Activated CD8-positive, alpha-beta memory T cell treated with anti-CD3 and anti-CD28 coated beads for 1 hour (primary cell): ENCODE measurements around the gene KCNK16.

Experiments used
- DNase-seq, 2 donors: peaks; one replicate each; pipeline ENCODE4 v3.0.0-alpha.2; 2020; ENCODE audit warnings: low read depth in 1 of 2; ENCODE audit errors: extremely low read depth in 1 of 2

The KCNK16 gene

DNA sequence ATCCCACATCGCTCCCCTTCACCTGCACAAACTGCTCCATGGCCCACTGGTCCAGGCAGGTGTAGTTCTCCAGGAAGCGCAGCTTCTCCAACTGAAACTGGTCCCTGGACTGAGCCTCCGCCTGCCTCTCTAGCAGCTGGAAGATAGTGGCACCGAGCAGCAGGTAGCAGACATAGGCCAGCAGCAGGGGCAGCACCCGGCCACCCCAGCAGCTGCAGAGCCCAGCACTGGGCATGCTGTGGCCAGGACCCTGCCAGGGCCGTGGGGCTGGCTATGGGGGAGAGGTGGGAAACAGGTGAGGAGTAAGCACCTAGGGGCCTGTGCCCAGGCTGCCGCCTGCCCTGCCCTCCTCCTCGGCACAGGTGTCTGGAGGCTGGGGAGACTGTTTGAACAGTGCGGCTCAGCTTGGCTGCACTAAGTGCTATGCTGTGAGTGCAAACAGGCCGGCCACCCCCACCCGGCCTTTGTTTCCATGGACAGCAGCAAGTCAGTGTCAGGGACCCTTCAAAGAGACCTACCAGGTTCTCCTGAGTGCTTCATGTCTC is at the start of gene KCNK16:
KCNK16 (minus strand) TSS at position 397 of the 545 bp plus-strand sequence; CDS start at position 235, 162 bp downstream.
- DNase-seq: no peak

DNA sequence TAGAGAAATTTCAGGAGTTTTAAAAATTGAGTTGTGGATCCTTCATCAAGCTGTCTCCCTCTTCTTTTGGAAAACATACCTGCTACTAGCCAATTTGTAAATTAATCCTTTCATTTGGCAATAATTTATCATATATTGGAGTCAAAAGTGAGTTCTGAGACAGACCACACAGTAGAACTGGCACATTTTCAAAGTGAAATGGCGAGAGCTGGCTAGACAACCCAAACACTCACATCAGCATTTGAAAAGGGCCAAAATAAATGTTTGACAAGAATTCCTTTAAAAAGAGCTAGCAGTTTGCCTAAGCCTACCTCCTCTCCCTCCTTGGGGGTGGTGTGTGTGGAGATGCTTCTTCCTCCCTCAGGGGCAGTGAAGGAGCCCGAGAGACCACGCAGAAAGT is 47.9 kb upstream of the KCNK16 start:
- DNase-seq: no peak

DNA sequence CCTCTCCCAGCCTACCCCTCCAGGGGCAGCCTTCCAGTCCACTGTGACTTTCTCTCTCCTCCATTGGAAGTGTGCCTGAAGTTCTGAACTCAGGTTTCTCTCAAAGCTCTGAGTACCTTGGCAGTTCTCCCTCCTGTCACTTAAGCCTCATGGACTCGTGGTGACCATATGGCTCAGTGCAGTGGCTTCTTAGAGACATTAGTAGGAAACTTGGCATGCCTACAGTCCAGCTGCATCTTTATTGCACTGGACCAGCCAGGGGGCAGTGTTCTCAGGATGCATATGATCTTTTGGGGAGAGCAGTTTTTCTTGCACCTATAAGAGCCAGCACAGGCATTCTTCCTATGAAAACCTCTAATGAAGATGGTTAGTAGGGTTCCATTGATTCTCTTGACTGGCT is 47.5 kb upstream of the KCNK16 start:
- DNase-seq: no peak

DNA sequence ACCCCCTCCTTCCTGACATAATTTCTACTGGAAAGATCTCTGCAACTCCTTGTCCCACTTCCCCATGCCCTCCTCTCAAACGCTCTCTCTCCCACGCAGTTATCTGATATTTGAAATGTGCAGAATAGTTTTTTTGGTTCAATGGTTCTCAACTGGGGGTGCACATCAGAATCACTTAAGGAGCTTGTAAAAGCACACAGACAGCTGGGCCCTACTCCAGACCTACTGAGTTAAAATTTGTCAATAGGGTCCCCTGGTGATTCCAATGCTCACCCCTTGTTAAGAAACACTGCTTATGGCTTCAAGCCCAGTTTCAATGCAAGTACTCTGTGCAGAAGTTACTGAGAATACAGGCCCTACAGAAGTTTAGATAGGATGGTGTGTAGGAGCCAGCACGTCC is 45.2 kb upstream of the KCNK16 start:
- no peak for DNase-seq

DNA sequence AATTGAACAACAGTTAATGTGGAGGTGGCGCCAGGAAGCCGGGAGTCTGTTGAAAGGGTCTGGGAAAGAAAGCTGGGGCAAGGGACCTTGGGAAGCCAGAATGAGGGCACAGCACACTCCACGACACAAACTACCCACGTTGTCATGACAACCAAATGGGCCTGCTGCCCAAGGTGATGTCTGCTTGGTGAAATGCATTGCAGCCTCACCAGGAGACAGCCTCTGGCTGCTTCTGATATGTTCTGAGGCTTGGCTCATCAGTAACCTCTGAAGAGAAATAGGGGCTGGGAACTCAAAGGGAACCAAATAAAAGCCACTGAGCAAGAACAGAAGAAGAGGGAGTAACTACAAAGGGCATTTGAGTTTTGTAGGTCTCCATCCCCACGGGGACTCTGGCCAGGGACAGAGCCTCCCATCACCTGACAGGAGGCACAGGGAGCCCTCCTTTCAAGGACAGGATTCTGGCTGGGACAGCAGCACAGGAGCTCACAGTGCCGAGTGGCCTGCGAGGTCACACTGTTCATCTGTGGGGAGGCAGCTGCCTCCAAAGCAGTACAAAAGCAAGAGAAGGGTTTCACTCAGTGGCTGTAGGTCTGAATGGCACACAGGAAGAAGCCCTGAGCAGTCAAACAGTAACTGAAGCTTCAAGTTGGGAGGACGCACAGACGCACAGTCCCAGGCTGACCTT is 44.6 kb upstream of the KCNK16 start:
- no peak for DNase-seq

DNA sequence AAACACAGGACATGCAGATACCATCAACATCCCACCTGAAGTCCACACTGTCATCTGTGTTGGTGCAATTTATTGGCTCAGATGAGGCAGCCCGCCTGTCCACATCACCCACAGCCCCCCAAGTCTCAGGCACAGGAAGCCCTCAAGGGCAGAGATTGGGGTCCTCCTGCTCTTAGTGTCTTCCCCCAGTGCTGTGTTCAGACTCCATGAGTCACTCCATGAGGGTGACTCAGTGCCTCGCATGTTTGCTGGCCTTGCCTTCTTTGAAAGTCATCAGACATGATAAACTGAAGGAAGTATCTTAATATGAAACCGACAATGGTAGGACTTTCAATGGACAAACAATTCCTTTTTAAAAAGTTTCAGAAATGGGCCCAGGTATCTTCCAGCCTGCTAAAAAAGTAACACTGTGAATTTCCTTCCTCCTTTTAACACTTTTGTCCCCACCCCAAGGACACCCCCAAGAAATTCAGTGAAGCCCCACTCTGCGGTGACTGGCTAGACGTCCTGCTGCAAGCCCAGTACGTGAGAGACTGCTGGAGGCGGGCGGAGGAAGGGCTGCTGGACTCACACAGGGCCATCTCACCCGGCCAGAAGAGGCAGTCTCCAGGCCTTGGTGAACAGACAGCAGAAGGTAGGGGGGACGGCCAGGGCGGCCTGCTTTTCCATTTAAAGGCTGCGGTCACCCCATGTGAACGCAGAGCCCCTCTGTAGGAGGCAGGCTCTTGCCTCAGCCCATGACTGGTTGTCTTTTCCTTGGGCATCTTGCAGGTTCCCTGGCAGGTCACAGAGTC is 43.0 kb upstream of the KCNK16 start:
- no peak for DNase-seq

DNA sequence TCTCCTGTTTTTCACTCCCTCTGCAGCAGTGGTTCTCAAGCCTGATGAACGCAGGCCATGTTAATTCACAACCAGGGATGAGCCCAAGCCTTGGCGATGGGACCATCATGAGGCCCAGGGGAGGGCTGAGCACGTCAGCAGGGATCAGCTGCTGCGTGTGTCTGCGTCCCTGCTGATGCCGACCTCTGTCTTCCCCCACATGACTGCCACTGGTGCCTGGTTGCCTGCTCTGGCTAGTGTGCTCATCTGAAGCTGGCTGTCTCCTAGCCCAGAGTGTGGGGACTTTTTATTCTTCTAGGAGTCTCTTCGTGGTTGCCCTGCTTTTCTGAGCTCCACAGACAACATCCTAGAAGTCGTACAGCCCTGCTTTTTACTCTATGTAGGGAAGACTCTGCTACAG is 40.8 kb upstream of the KCNK16 start:
- no peak for DNase-seq

DNA sequence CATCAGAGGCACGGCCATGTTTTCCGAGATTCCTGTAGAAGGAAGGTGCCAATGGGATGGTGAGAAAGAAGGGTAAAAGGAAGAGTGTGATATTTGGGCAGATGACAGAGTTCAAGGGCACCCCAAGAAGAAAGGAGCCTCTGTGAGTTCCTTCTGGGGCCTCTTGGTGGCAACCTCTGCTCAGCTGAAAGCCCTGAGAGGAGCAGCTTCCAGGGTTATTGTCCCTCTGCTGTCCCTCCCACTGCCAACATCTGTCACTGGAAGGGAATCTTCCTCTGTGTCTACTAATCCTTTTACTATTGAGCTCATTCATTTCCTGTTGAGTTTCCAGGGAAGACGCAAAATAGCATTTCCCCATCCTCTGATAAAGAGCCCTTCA is 40.0 kb upstream of the KCNK16 start:
- DNase-seq: no peak

DNA sequence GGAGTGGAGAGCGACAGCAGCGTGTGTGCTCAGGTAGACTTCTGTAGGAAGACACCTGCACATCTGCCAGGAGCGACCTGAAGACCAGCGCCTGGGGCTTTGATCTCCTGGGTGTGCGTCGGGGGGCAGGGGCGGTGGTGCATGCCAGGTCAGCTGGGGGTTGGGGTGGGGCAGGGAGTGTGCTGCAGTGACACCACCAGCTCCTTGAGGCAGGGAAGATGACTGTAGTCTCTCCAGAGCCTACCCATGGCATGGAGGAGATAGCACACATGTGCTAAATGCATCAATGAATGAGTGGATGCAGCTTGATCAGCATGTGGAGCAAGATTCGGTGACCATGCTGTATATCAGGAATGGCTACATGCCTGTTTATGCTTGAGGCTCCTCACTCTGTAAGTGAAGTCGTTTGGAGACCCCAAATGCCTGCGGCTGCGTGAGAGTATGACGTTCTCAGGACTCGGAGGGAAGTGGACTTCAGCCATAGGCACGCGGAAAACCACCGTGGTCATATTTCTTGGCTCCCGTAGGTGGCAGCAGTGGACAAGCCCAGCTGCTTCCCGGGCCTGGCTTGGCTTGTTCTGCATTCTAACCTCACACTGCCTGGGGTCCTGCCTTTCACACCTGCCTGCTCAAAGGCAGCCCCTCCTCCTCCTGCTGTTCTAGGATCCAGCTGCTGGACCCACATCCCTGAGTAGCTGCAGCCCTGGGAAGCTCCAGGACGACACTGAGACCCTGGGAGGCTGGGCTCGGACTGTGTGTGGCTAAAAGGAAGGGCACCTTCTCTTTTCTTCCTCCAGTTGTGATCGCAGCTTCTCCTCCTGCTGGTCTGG is 39.4 kb upstream of the KCNK16 start:
- peak in 1 of 2 donors; percentile 14 for DNase-seq

DNA sequence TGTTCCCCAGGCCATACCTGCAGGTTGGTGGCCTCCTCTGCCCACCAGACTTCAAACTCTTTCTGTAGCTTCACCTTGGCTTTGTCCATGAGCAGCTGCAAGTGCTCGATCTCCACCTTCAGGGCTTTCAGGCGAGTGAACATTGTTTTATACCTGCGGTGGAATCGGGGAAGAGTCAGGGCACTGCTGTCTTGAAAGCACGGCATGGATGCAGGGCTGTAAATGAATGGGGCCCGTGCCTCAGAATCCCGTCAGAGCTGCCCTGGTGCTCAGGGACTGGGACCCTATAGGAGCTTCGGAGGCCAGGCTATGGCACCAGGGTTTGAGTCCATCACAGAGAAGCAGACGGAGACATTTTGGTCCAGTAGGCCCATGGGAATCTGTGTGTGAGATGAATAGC is 37.9 kb upstream of the KCNK16 start:
- no peak for DNase-seq

DNA sequence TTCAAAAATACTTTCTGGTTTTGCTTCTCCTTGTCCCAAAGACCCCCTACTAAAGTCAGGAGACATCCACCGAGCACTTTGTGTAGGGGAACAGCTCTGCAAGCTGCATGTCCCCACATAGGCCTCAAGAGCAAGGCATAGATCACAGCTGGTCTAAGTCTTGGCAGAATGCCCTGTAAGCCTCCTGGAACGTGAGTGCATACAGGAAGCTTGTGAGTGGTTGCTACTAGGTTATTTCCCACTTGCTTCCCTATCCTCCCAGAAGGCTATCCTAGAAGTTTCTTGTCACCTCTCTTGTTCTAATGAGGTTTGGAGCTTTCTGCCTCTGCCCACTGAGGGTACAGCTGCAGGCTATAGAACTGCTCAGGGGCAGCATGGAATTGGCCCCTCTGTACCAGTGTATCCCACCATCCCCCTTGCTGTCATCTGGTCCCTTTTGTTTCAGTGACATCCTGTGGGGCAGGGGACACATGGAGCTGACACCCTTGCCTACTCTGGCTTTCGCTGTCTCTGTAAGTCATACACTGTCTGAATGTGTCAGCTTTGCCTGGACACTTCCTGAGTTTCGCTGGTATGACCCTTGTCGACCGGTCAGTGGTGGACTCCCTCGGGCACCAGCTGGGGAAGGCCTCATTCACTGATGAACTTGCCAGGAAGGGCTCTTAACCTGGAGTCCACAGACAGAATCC is 35.6 kb upstream of the KCNK16 start:
- DNase-seq: no peak

DNA sequence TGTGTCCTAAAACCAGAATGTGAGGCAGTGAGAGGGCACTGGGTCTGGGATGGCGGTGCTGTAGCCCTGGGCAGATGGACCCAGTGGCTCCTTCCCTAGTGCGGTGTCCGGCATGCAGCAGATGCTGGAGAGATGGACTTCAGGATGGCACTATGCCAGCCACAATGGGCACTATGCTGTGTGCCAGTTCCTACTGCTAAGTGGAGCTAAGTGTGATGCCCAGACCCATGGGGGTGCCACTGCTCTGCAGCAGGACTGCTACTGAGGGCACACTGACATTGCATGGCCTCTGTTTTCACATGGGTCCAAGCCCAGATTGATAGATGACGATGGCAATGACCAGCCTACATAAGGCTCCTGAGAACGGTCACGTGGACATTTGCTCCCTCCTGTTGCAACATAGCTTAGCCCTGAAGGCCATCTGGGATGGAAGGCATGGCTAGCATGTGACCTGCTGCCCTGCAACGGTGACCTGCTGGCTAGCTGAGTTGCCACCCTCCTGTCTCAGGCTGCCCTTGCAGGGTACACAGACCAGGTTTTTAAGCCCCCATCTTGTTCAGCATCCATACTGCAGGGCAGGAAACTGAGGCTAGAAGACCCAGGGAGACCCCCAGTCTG is 31.3 kb upstream of the KCNK16 start:
- no peak for DNase-seq

DNA sequence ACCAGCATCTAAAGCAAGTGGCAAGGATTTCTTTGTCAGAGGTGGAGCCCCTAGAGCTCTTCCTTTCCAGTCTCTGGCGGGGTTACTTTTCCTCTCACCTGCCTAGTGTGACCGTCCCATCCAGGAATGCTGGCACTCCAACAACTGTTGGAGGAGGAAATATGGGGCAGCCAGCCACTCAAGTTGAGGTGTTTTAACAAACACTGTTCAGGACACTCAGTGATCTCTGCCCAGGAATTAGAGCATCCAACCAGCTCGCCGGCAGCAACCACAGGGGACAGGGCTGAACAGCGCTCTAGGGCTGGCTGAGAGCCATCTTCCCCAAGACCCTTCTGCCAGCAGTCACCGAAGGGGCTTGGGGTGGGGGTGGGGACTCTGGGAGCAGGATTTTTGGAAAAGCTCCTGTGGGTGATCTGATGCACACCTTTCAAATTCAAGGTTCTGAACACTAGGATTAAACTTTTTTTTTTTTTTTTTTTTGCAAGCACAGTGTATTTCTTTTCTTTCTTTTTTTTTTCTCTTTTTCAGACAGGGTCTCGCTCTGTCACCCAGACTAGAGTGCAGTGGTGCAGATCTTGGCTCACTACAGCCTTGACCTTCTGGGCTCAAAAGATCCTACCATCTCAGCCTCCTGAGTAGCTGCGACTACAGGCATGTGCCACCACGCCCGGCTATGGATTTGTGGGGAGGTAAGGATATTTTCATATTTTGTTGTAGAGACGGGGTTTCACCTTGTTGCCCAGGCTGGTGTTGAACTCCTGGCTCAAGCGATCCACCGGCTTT is 28.4 kb upstream of the KCNK16 start:
- no peak for DNase-seq

DNA sequence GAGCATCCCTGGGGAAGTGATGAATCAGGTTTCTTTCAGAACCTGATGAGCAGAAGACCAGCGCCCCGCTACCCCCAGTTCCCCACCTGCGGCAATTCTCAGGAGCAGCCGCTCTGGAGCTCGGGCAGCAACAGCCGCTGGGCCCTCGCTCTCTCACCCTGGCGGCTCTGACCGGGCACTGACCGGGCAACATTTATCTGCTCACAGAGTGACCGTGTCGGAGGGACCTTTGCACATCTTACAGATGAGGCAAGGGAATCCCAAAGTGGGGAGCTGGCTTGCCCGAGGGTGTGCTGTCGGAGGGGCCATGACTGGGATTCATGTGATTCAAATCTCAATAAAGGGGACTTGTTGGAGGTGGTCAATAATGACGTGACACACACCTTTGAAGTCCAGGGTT is 26.2 kb upstream of the KCNK16 start:
- DNase-seq: no peak

DNA sequence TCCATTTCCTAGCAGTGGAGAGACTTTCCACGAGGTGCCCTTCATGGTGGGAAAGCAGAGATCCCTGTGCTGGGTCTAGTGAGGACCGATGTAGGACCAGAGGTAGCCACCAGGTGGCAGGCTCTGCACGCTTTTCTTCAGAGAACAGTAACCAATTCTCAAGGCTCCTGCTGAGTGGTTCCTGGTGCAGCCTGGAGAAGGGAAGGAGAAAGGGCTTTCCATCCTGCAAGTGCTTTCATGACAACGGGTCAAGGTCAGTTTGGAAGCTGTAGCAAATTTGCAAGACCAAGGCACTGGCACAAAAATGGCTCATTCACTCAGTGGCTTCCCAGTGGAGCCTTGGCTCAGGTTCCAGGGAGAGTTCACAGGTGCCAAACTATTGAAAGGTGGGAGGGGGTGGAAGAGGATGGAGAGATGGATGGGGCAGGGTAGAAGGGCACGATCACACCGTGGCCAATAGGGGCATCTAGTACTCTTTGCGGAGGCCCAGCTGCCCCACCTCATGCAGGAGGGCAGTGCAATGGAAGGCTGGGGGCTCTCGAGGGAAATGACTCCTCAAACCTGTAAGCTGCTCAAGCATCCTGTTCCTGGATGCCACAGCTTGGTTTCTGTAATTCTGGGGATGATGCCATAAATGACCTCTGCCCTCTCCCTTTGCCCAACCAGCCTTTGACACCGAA is 25.5 kb upstream of the KCNK16 start:
- peak in 1 of 2 donors; percentile 32 for DNase-seq

DNA sequence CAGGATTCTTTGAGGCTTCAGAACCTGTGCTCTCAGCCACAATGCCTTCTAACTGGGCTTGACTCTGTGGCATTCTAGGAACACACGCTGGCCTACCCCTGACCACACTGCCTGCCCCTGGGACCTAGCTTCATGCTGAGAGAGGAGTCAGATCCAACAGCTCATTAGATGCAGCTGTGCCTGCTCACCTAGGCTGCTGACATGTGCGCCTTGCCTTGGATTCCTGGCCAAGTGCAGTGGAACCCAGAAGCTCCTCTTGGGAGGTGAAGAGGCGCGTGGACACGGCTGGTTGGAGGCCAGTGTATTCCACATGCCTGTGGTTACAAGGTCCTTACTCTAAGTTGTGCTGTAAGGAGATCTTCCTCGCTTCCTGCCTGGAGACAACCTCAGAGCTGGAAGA is 24.7 kb upstream of the KCNK16 start:
- DNase-seq: no peak

DNA sequence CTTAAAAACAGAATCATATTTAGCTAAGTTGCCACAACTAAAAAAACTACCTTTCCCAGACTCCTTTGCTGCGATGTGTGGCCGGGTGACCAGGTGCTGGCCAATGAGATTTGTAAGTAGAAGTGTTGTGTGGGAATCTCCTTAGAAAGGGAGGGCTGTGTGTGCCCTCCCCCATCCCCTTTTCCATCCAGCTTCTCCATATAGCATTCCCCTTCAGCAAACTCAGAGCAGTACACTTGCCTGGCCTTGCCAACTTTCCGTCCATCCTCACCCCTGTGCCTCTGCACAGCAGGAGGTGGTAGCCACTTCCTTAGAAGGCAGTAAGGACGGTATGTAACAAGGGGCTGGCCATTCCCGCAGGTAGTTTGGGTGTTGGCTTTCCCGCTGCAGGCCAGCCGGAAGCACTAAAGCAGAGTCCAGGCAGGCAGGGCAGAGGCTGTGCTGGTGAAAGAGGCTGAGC is 22.3 kb upstream of the KCNK16 start:
- DNase-seq: no peak

DNA sequence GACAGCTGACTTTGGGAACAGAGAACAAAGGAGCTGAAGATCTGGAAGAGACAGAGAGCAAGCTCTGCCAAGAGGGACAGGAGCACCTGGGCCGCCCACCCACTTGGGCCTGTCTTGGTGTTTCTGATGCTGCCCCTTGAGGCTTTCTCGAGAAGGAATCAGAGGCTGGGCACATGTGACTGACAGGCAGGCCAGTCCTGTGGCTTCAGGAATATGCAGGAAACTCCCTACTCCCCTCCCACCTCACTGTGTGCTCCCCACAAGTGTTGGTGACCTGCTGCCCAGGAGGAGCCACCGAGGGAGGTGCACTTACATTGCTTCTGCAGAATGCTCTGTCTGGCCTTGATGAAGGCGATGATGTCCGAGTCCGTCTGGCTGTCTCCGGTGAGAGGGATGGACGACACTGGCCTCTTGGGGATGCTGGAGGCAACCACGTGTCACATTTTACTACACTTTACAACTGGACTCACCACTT is 20.9 kb upstream of the KCNK16 start:
- no peak for DNase-seq
